SKM-1 (cell line): ENCODE results near the gene CUL4B.
"Not testable (repeated sequence)": the region's sequence is repeated elsewhere in the genome, so short reads cannot be mapped to it uniquely, and the experiment has no call there.

Experiments used
- DNase-seq: peaks from one replicate; lab custom pipeline; 2025; ENCODE audit not compliant: unreplicated experiment; lab: John Stamatoyannopoulos, UW

Gene CUL4B

DNA sequence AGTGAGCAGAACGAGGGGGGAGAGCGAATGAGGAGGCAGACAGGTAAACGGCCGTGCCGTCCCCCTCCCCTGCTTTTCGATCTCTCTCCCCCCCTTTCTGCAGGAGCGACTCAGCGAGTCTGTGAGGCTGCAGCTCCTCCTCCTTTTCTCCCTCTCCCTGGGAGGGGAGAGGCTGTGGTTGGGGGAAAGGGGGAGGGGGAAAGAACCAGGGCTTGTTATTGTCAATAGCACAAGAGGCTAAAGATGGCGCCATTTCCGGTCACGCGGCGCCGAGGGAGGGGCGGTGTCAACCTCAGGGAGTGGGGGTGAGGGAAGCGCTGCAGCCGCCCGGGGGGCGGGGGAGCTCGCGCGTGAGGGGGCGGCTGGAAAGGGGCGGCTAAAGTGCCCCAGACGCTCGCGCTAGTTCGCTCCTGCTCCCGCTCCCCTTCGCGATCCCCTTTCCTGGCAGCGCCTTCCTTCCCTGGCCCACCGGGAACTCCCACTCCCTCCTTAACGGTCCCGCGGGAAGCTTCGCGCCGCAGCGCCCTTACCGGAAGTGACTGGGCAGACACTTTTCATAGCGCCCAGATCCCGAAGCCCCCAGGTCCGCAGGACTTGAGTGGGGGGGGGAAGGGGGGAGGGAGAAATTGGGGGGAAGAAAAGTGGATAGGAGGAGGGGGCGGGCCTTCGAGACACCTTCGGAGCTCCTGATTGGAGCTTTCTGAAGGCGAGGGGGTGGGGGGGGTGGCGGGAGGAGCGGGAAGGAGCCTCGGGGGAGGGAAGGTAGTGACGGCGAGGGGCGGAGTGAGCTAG, at the start of gene CUL4B:
CUL4B (minus strand) TSS at position 121 of the 792 bp plus-strand sequence. CDS start 324 bp downstream, outside the sequence.
- DNase-seq = peak; percentile 42

- peak; percentile 11 for DNase-seq
Measured at GRCh38 chrX:120604361-120604782, 43.6 kb upstream of the CUL4B start.

DNA sequence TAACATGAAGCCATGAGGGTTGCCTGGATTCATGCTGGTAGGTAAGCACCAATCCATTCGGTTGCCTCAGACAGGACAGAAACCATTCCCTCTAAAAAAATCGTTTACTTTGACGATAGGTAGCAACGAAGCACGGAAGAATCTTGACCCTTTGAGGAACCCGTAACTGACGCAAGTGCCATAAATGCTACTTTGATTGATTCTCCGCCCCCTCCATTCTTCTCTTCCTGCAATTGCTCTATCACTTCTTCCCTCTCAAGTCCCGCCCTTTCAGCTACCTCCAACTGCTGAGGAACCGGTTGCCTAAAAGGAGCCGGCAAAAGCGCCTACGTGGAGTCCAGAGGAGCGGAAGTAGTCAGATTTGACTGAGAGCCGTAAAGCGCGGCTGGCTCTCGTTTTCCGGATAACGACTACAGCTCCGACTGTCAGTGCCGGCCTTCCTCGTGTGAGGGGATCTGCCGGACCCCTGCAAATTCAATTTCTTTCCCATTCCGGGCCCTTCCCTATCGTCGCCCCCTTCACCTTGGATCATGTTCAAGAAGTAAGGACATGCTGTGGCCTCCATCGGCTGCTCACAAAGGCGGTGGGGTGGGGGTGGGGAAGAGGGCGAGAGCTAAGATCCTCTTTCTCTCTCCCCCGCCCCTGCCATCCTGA, 43.1 kb upstream of the CUL4B start, which contains the start of gene MCTS1:
MCTS1 (plus strand) TSS at position 395 of the 654 bp plus-strand sequence; CDS start at position 531, 136 bp downstream.
- DNase-seq = peak; percentile 77

DNA sequence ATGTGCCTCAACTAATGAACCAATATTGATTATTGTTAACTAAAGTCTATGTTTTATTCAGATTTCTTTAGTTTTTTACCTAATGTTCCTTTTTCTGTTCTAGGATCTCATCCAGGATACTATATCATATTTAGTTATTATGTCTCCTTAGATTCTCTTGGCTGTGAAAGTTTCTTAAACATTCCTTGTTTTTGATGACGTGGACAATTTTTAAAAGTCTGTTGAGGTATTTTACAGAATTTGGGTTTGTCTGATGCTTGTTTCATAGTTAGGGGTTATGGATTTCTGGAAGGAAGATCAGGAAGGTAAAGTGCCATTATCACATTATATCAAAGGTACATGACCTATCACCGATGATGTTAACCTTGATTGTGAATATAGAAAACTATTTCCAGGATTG, 24.9 kb upstream of the CUL4B start:
- no peak for DNase-seq

DNA sequence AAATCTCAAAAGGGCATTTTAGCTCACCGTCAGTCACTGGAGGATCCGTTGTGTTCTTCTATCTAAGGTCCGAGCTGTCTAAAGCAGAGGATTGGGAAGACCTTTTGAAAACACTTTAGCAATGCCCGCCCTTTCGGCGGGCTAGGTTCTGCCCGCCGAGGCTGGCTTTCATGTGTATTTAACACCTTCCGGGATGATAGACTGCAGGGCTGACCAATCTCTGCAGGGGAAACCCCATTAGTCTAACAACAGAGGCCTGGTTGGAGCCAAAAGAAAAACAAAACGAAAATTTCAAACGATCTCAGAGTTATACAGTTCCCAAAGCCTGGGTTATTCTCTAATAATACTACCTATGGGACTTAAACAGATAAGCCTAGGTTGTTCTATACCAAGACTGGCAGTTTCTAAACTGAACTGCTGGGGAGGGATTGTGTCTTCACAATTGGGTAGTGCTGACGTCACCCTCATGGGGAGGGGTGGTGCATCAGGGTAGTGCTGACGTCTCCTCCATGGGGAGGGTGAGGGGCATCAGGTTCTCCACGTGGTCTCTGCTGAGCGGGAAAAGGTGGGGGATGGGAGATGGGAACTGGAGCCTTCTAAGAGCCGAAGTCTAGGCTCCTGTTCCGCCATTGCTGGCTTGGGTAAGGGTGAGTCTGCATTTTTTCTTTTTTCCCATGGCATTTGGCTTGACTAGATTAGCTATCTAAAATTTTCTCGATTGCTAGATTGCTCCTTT, 14.8 kb upstream of the CUL4B start:
- DNase-seq = no peak

GRCh38 chrX:120573806-120574205, 13.0 kb upstream of the CUL4B start:
- not testable (repeated sequence) for DNase-seq

DNA sequence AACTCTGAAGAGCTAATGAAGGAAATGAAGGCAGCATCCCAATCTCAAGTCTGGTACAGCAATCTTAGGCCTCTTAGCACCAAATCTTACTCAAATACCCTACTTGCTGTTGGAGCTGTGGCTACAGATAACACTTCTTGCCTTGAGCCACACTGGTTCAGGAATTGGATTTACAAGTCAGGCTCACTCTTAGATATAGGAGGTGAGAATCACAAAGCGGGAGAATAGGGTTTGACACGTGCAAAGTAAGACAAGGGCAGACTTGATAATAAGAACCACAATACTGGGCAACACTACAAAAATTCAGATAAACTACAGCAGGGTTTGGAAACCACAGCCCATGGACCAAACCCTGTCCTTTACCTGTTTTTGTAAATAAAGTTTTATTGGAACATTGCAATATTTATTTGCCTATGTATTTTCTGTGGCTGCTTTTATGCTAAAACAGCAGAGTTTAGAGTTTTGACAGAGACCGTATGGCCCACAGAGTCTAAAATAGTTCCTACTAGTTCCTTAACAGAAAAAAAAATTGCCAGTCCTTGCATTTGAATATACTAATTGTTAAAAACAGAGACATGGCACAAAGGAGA, 9.3 kb upstream of the CUL4B start:
- no peak for DNase-seq

- no peak for DNase-seq
Measured at GRCh38 chrX:120568609-120569008, 7.8 kb upstream of the CUL4B start.

- no peak for DNase-seq
Measured at GRCh38 chrX:120568035-120568434, 7.3 kb upstream of the CUL4B start.

GRCh38 chrX:120566817-120567216, 6.1 kb upstream of the CUL4B start:
- no peak for DNase-seq

- no peak for DNase-seq
Measured at GRCh38 chrX:120564925-120565324, 4.2 kb upstream of the CUL4B start.

DNA sequence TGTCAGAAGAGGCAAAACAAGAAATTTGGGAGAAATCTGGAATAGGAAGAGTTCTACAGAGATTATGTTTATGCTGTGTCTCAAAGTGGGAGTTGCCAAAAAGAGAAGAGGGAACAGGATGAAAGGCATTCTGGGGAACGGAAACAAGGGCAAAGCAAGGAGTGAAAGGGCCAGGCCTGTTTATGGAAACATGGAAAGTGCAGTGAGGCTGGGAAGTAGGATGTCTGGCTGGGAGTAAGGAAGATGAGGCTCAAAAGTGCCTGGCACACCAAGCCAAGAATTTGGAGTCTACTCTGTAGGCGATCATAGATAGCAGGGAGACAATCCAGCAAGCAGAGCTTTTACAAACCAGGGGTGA, 1.8 kb upstream of the CUL4B start:
- DNase-seq = no peak

GRCh38 chrX:120561634-120562568, 1.1 kb upstream of the CUL4B start:
- DNase-seq = no peak

DNA sequence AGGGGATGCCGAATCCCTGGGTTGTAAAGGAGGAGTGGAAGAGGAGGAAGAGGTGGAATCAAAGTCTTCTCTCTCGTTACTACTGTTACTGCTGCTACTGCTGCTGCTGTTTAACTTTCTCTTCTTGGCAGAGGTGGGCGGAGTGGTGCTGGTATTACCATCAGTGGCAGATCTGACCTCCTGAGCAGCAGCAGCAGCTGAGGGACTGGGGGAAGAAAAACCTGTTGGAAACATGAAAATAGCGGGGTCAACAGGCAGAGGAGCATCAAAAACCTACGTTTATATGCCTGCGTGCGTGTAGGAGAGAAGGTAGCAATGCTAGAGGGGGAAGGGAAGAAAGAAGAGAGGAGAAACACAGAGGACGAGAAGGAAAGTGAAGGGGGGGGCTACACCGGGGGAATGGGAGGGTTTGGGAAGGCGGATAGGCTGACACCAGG, 339 bp downstream of the CUL4B start:
- peak; percentile 0 for DNase-seq

DNA sequence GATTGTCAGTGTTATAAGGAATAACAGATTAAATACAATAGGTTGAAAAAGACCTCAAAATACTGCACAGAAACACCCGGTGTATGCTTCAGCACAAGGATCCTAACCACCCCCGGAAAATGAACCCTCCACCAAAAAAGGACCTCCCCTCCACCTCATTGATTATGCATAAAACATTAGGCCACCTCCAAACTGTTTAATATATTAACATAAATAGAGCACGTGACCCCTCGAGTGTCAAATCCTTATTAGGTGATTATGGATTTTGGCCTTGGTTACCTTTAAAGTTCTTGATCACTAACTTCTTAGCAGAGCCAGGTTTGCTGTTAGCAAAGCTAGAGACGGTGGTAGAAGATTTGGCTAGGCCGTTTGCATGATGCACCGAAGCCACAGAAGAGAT, 958 bp downstream of the CUL4B start:
- DNase-seq = no peak

DNA sequence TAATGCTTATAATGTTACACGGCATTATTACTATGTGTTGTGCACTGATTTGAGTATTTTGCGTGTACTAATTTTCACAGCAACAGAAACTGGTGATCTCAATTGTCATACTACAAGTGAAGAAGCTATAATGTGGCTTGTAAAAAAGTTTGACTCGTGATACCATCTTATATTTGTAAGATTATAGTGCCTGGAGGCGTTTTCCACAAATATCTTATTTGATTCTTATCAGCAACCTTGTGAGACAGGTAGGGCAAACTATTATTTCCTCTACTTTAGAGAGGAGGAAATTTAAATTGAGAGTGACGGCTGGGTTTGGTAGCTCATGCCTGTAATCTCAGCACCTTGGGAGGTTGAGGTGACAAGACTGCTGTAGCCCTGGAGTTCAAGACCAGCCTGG, 4.5 kb downstream of the CUL4B start:
- DNase-seq = no peak

DNA sequence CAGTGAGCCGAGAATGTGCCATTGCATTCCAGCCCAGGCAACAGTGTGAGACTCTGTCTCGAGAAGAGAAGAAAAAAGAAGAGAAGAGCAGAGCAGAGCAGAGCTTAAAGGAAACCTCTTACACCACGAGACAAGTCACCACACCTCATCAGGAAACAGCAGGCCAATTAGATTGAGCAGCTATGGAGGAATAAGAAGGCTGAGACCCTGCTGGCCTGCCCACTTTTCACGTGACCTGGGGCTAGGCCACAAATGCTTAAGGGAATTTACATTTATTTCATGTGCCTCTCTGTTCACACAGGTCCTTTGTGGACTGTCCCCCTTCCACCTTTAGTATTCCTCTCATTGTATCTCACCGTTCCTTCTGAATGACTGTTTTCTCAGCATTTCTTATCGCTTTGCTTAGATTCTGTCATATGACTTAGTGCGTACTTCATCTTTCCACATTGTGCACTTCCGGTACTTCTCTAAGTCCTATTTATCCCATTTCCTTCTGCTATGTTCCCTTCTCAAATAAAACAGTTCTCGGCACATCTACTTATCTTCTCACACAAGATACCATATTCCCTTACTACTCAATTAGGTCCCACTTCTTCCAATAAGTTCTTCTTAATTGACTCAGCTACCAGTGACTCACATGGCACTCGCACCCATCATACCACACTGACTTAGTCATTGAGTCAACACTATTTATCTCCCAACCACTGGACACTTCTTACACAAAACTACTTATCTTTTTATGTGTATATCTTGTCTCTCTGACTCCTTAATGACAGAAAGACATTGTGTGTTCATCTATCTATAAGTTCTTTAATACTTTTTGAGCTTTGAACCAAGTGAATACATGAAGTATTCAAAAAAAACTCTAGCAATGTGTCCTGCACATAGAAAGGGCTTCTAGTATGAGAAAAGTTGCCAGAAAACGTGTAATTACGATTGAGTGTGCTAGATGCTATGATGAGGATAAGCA, 11.0 kb downstream of the CUL4B start:
- no peak for DNase-seq

- peak; percentile 47 for DNase-seq
Measured at GRCh38 chrX:120536061-120536460, 24.7 kb downstream of the CUL4B start.
